IPS-15b (cell line): ENCODE data around the gene ZNF296.

Experiments used
- H3K27me3 ChIP-seq: one replicate; pipeline ENCODE4 v1.6.1; 2013; ENCODE audit warnings: low read length; ENCODE audit not compliant: control insufficient read depth, insufficient read depth
- H3K36me3 ChIP-seq: one replicate; pipeline ENCODE4 v1.6.1; 2013; ENCODE audit warnings: low read length; ENCODE audit not compliant: control insufficient read depth, insufficient read depth
- H3K4me1 ChIP-seq: one replicate; pipeline ENCODE4 v1.6.1; 2013; ENCODE audit warnings: mild to moderate bottlenecking, low read length; ENCODE audit not compliant: control insufficient read depth, insufficient read depth
- H3K4me3 ChIP-seq: one replicate; pipeline ENCODE4 v1.5.1; 2013; ENCODE audit warnings: low read depth, low read length
- H3K9ac ChIP-seq: one replicate; pipeline ENCODE4 v1.6.1; 2013; ENCODE audit warnings: low read depth, mild to moderate bottlenecking, low read length
- H3K9me3 ChIP-seq: one replicate; pipeline ENCODE4 v1.6.1; 2013; ENCODE audit warnings: mild to moderate bottlenecking, low read length; ENCODE audit not compliant: control insufficient read depth, insufficient read depth

Gene ZNF296

DNA sequence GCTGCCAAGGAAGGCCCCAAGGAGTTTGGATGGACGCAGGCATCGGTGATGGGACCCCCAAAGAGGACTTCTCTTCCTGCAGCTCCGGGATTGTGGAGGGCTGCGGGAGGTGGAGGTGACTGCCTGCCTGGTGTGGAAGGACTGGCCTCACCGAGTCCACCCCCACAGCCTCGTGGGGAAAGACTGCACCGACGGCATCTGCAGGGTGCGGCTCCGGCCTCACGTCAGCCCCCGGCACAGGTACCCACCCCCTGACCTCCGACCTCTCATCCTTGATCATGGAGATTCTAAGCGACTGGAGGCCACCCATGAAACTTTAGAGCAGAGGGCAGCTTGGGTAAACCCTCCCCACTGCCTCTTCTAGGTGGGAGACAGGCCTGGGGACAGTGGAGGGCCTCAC, 54.3 kb downstream of the ZNF296 start:
- no peaks in the 10 kb centered on the region for H3K9me3 ChIP-seq
- no peaks in the 10 kb centered on the region for H3K36me3 ChIP-seq
- no peak overlapping the region for H3K4me3 ChIP-seq
- H3K27me3 ChIP-seq: no peaks in the 10 kb centered on the region
- no peak overlapping the region for H3K9ac ChIP-seq
- no peaks in the 10 kb centered on the region for H3K4me1 ChIP-seq
